Breast epithelium (tissue), 3 donors: ENCODE results near the gene DGKI.

Experiments used
- CTCF ChIP-seq, 3 donors: fragments of 450-650 bp; IDR thresholded peaks; one replicate each; pipeline ENCODE4 v1.5.1; 2016 to 2017; ENCODE audit warnings: antibody characterized with exemption in 3 of 3, mild to moderate bottlenecking in 3 of 3, moderate library complexity in 3 of 3
- POLR2A ChIP-seq: fragments of 450-650 bp; IDR thresholded peaks from one replicate; pipeline ENCODE4 v1.6.1; 2016; ENCODE audit warnings: antibody characterized with exemption, mild to moderate bottlenecking, moderate library complexity

GRCh38 chr7:137801491-137801890, 45.3 kb downstream of the DGKI start:
- TF ChIP-seq CTCF (IDR thresholded peaks at IDR 0.05) (no peak), POLR2A (no peak)
